Bronchial epithelial cell (primary cell): ENCODE results near the gene CACFD1. TPM values are rescaled to one million over a fixed set of nuclear protein-coding genes. Genes with fewer than 3 reads are reported as not detected.
"Not testable (repeated sequence)": the region's sequence is repeated elsewhere in the genome, so short reads cannot be mapped to it uniquely, and the experiment has no call there.

Experiments used
- DNase-seq: peaks from one replicate; pipeline ENCODE4 v3.0.0-alpha.2; 2010; ENCODE audit warnings: low read depth
- FAIRE-seq: peaks from 2 replicates; lab custom pipeline; 2011; peaks lifted over from hg19 to GRCh38; lab: Jason Lieb, UNC
- H3K27me3 ChIP-seq: 2 replicates; pipeline ENCODE4 v1.5.1; 2011; ENCODE audit warnings: low read length; ENCODE audit not compliant: control insufficient read depth, insufficient read depth
- H3K36me3 ChIP-seq: 2 replicates; pipeline ENCODE4 v1.5.1; 2011; ENCODE audit warnings: low read length; ENCODE audit not compliant: control insufficient read depth, insufficient read depth
- H3K4me3 ChIP-seq: 2 replicates; pipeline ENCODE4 v1.5.1; 2011; ENCODE audit warnings: mild to moderate bottlenecking, low read depth, low read length, control low read depth
- CTCF ChIP-seq: IDR thresholded peaks from 2 replicates; pipeline ENCODE4 v1.5.1; 2011; ENCODE audit warnings: mild to moderate bottlenecking, moderate library complexity, low read length, control low read depth, inconsistent platforms; ENCODE audit not compliant: insufficient read depth, severe bottlenecking
- total RNA-seq: library from RNA; depleted of rRNA; stranded (reverse); fragments of >200 nt; gene quantifications from 2 replicates; pipeline ENCODE4 v1.2.1, GENCODE V29; 2014

The CACFD1 gene
- total RNA-seq, 1 donor from 2014 or later, result 5.5 TPM

- FAIRE-seq, result no peak
- TF ChIP-seq CTCF, result no peak
- Histone ChIP-seq H3K4me3 (no peak overlapping the region), H3K27me3 (peaks cover 3% of the 10 kb centered on the region), H3K36me3 (no peaks in the 10 kb centered on the region)
- DNase-seq, result peak; percentile 12
Observed at GRCh38 chr9:133443982-133444381, 15.8 kb upstream of the CACFD1 start.

- Histone ChIP-seq H3K27me3 (peaks cover 3% of the 10 kb centered on the region), H3K36me3 (no peaks in the 10 kb centered on the region), H3K4me3 (no peak overlapping the region)
- DNase-seq (no peak), FAIRE-seq (no peak)
- TF ChIP-seq CTCF, result no peak
Observed at GRCh38 chr9:133445293-133445969, 14.3 kb upstream of the CACFD1 start.

DNA sequence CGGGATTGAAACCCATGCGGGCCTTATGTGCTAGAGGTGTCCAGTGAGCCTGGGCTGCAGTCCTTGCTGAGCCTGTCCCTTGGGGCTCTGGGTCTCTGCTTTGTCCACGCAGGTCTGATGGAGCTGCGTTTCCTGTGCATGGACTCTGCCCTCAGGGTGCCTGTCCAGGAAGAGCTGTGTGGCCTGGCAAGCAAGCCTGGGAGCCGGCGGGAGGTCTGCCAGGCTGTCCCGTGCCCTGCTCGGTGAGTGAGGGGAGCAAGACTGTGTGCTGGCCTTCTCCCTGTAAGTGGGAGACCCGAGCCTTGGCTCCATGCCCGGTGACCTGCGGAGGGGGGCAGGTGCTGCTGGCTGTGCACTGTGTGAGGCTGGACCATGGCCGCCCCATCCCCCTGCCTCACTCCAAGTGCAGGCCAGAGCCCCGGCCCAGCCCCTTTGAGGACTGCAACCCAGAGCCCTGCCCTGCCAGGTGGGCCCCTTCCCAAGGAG is 11.2 kb upstream of the CACFD1 start:
- TF ChIP-seq CTCF, result no peak
- FAIRE-seq, result no peak
- H3K36me3 ChIP-seq, result no peaks in the 10 kb centered on the region
- H3K27me3 ChIP-seq, result peaks cover 3% of the 10 kb centered on the region
- DNase-seq, result no peak
- no peak overlapping the region for H3K4me3 ChIP-seq

DNA sequence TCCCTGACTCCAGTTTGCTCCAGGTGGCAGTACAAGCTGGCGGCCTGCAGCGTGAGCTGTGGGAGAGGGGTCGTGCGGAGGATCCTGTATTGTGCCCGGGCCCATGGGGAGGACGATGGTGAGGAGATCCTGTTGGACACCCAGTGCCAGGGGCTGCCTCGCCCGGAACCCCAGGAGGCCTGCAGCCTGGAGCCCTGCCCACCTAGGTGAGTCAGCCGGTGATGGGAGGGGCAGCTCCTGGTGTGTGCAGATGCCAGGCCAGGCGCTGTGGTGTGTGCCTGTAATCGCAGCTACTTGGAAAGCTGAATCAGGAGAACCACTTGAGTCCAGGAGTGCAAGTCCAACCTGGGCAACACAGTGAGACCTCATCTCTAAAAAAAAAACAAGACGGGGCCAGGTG is 10.0 kb upstream of the CACFD1 start:
- Histone ChIP-seq H3K36me3 (no peaks in the 10 kb centered on the region), H3K27me3 (peaks cover 2% of the 10 kb centered on the region), H3K4me3 (no peak overlapping the region)
- DNase-seq (peak; percentile 76), FAIRE-seq (no peak)
- no peak for TF ChIP-seq CTCF

GRCh38 chr9:133451865-133452264 is 7.9 kb upstream of the CACFD1 start:
- not testable (repeated sequence) for H3K36me3 ChIP-seq, H3K4me3 ChIP-seq, DNase-seq, H3K27me3 ChIP-seq, FAIRE-seq

- no peak for FAIRE-seq
- TF ChIP-seq CTCF, result no peak
- no peak for DNase-seq
- no peaks in the 10 kb centered on the region for H3K27me3 ChIP-seq
- H3K36me3 ChIP-seq, result no peaks in the 10 kb centered on the region
- H3K4me3 ChIP-seq, result no peak overlapping the region
Observed at GRCh38 chr9:133452562-133452961, 7.2 kb upstream of the CACFD1 start.
